Endothelial cell (in vitro differentiated cells): Measurements from ENCODE around the gene TP53RK. TPM values are rescaled to one million over a fixed set of nuclear protein-coding genes. Genes with fewer than 3 reads are reported as not detected.

Experiments
- DNase-seq: peaks from one replicate; pipeline ENCODE4 v3.0.0; 2021; ENCODE audit warnings: low spot score
- H3K27ac Mint-ChIP-seq: one replicate; pipeline ENCODE4 v1.8.0; 2021; ENCODE audit warnings: mixed read lengths, inconsistent platforms; ENCODE audit not compliant: unreplicated experiment
- H3K27me3 Mint-ChIP-seq: one replicate; pipeline ENCODE4 v1.8.0; 2021; ENCODE audit warnings: mild to moderate bottlenecking, moderate library complexity, mixed read lengths, inconsistent platforms; ENCODE audit not compliant: unreplicated experiment
- H3K36me3 Mint-ChIP-seq: one replicate; pipeline ENCODE4 v1.8.0; 2021; ENCODE audit warnings: mild to moderate bottlenecking, low read depth, mixed read lengths, inconsistent platforms; ENCODE audit not compliant: unreplicated experiment
- H3K4me1 Mint-ChIP-seq: one replicate; pipeline ENCODE4 v1.8.0; 2021; ENCODE audit warnings: mild to moderate bottlenecking, mixed read lengths, inconsistent platforms; ENCODE audit not compliant: unreplicated experiment
- H3K4me3 Mint-ChIP-seq: one replicate; pipeline ENCODE4 v1.8.0; 2021; ENCODE audit warnings: mild to moderate bottlenecking, mixed read lengths, inconsistent platforms; ENCODE audit not compliant: unreplicated experiment
- H3K9me3 Mint-ChIP-seq: one replicate; pipeline ENCODE4 v1.8.0; 2021; ENCODE audit warnings: mixed read lengths, inconsistent platforms; ENCODE audit not compliant: unreplicated experiment
- total RNA-seq: library from RNA; stranded (reverse); fragmentation: NEBNext Ultra II Directional; extraction: Animal tissue kit (Norgen Biotek cat#: 25700); gene quantifications from one replicate; pipeline ENCODE4 v1.2.1, GENCODE V29; 2021; ENCODE audit not compliant: unreplicated experiment
- TF ChIP-seq, protein P1 (sequence below): fragments of 200-600 bp; sonication (generic); IDR thresholded peaks from one replicate; pipeline ENCODE4 v1.5.0; 2021; ENCODE audit warnings: antibody characterized with exemption; ENCODE audit not compliant: unreplicated experiment

The TP53RK gene
- total RNA-seq, 1 donor from 2014 or later, result 10.2 TPM

DNA sequence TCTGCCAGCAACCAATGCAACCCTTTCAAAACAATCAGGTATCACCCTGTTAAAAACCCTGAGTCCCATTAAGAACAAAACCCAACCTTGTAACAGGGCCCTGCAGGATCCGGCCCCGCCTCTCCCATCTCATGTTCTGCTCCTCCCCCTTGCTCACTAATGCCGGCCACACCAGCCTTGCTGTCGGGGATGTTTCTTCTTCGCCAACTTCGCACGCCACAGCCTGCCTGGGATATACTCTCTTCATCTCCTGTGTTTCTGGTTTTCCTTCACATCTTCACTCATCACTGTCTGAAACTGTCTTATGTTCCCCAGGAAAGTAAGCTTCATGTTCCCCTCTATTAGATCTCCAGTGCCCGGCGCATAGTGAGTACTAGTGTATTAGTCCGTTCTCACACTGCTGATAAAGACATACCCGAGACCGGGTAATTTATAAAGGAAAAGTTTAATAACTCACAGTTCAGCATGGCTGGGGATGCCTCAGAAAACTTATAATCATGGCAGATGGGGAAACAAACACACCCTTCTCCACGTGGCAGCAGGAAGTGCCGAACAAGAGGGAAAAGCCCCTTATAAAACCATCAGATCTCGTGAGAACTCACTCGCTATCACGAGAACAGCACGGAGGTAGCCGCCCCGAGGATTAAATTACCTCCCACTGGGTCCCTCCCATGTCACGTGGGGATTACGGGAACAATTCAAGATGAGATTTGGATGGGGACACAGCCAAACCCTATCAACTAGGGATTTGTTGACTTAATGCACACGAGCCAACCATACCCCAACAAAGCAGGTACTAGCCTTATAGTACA, 5.1 kb downstream of the TP53RK start:
- no peaks in the 10 kb centered on the region for H3K9me3 Mint-ChIP-seq
- peaks cover 38% of the 10 kb centered on the region for H3K4me1 Mint-ChIP-seq
- peaks cover 10% of the 10 kb centered on the region for H3K36me3 Mint-ChIP-seq
- peak overlapping the region; percentile 11 for H3K4me3 Mint-ChIP-seq
- no peaks in the 10 kb centered on the region for H3K27me3 Mint-ChIP-seq
- TF ChIP-seq, protein P1, sequence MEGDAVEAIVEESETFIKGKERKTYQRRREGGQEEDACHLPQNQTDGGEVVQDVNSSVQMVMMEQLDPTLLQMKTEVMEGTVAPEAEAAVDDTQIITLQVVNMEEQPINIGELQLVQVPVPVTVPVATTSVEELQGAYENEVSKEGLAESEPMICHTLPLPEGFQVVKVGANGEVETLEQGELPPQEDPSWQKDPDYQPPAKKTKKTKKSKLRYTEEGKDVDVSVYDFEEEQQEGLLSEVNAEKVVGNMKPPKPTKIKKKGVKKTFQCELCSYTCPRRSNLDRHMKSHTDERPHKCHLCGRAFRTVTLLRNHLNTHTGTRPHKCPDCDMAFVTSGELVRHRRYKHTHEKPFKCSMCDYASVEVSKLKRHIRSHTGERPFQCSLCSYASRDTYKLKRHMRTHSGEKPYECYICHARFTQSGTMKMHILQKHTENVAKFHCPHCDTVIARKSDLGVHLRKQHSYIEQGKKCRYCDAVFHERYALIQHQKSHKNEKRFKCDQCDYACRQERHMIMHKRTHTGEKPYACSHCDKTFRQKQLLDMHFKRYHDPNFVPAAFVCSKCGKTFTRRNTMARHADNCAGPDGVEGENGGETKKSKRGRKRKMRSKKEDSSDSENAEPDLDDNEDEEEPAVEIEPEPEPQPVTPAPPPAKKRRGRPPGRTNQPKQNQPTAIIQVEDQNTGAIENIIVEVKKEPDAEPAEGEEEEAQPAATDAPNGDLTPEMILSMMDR, result no peak
- DNase-seq, result peak; percentile 19
- no peak overlapping the region for H3K27ac Mint-ChIP-seq

DNA sequence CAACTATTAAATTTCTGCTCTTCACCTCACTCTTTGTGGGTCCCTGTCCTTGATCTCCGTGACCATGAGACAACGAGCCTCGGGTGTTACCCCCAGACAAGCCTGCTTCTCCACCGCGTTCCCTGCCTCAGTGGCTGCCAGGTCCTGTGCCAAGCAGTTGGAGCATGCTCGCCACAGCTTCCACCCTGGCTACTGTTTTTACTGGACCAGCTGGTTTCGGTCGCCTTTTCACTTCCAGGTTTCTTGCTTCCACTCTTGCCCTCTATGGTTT, 5.6 kb downstream of the TP53RK start:
- TF ChIP-seq, protein P1, result no peak
- no peak overlapping the region for H3K27ac Mint-ChIP-seq
- H3K4me3 Mint-ChIP-seq, result peak overlapping the region; percentile 11
- H3K36me3 Mint-ChIP-seq, result peaks cover 10% of the 10 kb centered on the region
- H3K9me3 Mint-ChIP-seq, result no peaks in the 10 kb centered on the region
- no peak for DNase-seq
- H3K27me3 Mint-ChIP-seq, result no peaks in the 10 kb centered on the region
- H3K4me1 Mint-ChIP-seq, result peaks cover 37% of the 10 kb centered on the region

DNA sequence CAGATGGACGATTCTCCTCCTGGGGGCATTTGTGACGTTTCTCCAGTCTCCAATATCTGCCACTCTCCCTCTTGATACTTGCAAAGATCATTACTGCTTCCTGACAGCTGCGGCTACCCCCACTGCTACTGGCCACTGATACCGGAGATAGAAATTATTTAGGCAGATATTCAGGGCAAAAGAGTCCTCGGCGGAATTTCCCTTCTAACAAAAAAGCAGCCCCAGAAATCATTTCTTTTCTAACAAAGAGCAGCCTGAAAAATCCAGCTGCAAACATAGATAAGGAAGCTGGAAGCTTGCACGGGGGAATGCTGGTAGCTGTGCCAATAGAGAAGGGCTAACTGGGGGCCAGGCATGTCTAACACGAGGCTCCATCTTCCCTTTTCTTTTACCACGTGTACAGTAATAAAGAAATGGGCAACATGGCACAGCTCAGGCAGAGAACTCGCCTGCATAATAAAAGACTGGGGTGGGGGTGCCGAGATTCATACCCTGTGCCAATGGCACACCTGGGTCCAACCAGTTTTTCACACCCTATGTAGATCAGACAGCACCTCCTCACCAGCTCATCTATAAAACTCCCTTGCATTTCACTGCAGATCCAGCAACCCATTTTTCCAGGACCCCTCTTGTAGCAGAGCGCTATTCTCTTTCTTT, 6.1 kb downstream of the TP53RK start:
- Mint-ChIP-seq H3K4me1 (peaks cover 32% of the 10 kb centered on the region), H3K36me3 (peaks cover 10% of the 10 kb centered on the region), H3K9me3 (no peaks in the 10 kb centered on the region), H3K27me3 (no peaks in the 10 kb centered on the region), H3K27ac (peak overlapping the region; percentile 50), H3K4me3 (peak overlapping the region; percentile 11)
- no peak for DNase-seq
- TF ChIP-seq, protein P1, result no peak

DNA sequence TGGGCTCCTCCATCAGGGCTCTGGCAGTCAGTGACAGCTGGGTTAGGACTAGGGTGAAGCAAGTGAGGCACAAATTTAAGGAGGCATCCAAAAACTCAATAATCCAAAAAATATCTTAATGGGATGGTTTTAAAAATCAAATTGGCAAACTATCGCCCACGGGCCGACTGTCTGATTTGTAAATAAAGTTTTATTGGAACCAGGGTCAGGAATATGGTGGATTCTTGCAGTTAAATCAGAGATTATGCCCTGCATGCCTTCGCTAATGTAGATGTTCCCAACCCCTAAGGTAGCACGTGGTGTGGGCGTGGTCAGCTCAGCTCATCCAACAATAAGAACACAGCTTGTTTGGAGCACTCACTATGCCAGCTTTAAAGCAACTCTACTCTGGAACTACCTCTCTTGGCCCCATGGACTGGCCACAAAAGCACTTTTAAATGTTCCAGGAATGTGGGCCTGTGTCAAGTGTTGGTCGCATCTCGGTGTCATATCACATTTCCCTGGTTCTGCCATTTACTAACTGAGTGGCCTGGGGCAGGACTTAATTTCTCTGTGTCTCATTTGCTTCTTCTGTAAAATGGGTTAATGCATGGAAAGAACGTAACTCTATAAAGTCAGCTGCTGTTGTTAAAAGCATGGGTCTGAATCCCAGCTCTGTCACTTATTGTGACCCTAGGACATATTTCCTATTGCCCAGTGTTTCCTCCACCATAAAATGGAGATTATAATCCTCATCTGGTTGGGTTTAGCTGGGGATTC, 7.0 kb downstream of the TP53RK start:
- Mint-ChIP-seq H3K9me3 (no peaks in the 10 kb centered on the region), H3K36me3 (peaks cover 10% of the 10 kb centered on the region), H3K27ac (no peak overlapping the region), H3K27me3 (no peaks in the 10 kb centered on the region), H3K4me3 (no peak overlapping the region), H3K4me1 (peaks cover 29% of the 10 kb centered on the region)
- DNase-seq, result no peak
- TF ChIP-seq, protein P1, result no peak
